Limb (tissue), 2 donors: Measurements from ENCODE around the gene ABCB6.
"Not testable (repeated sequence)": the region's sequence is repeated elsewhere in the genome, so short reads cannot be mapped to it uniquely, and the experiment has no call there.

ENCODE experiments used
- DNase-seq, 2 donors: peaks; one replicate each; pipeline ENCODE4 v3.0.0-alpha.2; 2016; ENCODE audit errors: extremely low spot score in 2 of 2

Gene ABCB6

GRCh38 chr2:219214141-219214540 lies 4.6 kb downstream of the ABCB6 start:
- DNase-seq, result no peak

- DNase-seq, result no peak
These were observed 5.2 kb downstream of the ABCB6 start for GRCh38 chr2:219213486-219214071.

GRCh38 chr2:219213026-219213415 lies 5.7 kb downstream of the ABCB6 start:
- DNase-seq, result no peak

DNA sequence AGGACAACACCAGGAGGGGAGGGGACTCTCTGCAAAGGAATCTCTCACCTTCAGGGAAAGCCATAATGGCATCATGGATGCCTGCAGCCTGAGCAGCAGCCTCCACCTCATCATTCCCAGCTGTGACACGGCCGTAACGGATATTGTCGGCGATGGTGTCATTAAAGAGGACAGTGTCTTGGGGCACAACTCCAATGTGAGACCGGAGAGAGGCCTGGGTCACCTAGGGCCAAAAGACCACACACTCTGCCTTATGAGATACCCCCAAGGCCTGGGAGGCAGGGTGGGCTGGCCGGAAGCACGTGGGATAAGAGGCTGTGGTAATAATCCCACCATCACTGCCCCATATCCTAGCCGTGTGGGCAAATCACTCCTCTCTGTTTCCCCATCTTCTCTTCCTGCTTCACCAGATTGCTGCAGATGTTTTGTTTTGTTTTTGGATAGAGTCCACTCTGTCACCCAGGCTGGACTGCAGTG lies 7.8 kb downstream of the ABCB6 start:
- no peak for DNase-seq

DNA sequence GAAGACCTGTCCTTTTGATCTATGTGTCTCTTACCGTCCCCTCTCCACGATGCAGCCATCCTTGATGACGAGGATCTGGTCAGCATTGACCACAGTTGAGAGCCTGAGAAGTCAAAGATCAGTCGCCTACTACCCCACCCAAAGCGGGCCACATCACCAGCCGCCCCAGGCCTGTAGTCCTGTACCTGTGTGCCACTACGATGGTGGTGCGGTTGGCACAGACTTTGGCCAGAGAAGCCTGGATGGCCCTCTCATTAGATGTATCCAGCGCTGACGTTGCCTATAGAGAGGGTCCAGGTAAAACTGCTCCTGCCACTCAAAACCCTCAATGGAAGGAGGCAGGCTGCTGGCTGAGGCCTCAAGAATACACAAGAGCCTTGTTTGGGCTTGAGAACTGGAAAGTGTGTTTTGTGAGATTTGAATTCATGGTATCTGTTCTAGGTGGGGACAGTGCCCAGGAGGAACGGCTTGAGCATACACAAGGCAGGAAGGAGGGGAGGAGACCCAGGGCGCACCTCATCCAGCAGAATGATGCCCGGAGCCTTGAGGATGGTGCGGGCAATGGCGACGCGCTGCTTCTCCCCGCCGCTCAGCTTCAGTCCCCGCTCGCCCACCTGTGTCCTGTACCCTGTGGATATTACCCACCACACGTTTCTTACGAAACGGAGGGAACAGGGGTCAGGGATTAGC lies 8.4 kb downstream of the ABCB6 start:
- DNase-seq, result no peak

DNA sequence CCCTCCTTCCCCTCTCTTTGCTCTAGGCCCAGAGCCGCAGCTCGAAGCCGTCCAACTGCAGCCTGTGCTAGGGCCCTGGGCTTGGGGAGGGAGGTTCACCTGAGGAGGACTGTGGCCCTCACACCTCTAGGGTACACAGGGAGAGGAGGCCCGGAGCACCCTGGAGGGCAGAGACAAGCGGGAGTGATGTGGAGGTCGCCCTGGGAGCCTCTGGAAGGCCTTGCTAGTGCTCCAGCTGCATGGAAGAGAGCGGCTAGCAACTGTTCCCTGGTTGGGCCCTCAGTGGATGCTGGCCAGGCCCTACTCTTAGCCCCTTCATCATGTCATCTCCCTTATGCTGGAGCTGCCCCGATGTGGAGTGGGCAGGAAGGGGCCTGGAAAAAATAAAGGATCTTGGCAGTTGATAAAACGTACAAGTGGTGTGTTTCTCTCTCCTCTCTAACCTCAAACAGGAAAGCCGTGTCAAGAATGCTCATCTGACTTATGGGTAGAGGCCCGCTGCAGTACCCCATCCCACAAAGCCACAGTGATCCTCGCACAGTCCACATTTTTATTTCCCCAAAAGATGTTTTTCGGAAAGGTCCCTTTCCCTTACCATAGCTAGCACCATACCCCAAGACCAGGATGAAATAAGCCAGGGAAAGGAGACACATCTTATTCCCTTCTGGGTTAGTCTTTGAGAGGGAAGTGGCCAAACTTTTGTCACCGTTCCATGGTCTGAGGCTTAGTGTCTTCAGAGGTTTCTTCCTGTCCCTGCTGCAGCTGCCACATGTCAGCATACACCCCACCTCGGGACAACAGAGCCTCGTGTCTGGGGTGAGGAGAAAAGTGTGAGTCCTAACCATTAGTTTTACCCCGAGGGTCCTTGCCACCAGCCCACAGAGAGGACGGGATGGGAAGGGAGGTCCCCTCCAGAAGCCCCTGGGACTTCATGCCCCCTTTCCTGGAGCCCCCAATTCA lies 9.2 kb downstream of the ABCB6 start:
- no peak for DNase-seq

GRCh38 chr2:219207884-219208740 lies 10.6 kb downstream of the ABCB6 start:
- DNase-seq, result no peak

GRCh38 chr2:219207134-219207883 lies 11.4 kb downstream of the ABCB6 start:
- DNase-seq, result no peak

GRCh38 chr2:219206328-219207133 lies 12.2 kb downstream of the ABCB6 start, which contains the start of gene ZFAND2B:
Gene ZFAND2B, plus strand, starts transcription at chr2:219206782. Its CDS starts 206 bp downstream, at chr2:219206988.
- peak; percentile 94 to 98 for DNase-seq

- DNase-seq, result no peak
These were observed 12.8 kb downstream of the ABCB6 start for GRCh38 chr2:219205981-219206327.

DNA sequence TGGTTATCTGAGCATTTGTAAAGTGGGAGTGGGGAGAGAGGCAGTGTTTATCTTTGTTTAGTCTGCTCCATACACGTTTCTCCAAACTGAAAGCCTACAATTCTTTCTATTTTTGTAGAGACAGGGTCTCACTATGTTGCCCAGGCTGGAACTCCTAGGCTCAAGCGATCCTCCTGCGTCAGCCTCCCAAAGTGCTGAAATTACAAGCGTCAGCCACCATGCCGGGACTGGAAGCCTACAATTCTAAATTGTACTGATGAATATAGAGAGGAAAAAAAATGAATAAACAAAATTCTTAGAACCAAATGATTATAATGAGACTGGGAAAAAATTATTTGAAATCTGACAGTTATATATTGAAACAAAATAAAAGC lies 13.6 kb downstream of the ABCB6 start:
- no peak for DNase-seq

DNA sequence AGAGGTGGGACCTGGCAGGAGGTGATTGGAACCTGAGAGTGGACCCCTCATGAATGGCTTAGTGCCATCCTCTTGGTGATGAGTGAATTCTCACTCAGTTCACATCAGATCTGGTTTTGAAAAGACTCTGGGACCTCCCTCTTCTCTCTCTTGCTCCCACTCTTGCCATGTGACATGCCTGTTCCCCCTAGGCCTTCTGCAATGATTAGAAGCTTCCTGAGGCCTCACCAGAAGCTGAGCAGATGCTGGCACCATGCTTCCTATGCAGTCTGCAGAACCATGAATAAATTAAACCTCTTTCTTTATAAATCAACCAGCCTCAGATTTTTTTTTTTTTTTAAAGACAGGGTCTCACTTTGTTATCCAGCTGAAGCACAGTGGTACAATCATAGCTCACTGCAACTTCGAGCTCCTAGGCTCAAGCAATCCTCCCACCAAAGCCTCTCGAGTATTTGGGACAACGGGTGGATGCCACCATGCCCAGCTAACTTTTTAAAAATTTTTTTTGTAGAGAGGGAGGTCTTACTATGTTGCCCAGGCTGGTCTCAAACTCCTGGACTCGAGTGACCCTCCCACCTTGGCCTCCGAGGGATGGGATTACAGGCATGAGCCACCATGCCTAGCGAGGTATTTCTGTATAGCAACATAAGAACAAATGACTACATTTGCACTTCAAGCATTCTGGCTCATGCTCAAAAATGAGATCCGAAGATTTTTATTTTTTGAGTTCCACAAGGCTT lies 14.2 kb downstream of the ABCB6 start:
- no peak for DNase-seq

DNA sequence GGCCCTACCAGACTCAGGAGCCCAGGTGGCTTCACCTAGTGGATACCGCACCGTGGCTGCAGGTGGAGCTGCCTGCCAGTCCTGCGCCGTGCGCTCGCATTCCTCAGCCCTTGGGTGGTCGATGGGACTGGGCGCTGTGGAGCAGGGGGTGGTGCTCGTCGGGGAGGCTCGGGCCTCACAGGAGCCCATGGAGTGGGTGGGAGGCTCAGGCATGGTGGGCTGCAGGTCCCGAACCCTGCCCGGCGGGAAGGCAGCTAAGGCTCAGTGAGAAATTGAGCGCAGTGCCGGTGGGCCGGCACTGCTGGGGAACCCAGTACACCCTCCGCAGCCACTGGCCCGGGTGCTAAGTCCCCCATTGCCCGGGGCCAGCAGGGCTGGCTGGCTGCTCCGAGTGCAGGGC lies 17.4 kb downstream of the ABCB6 start:
- DNase-seq, result not testable (repeated sequence)

- not testable (repeated sequence) for DNase-seq
These were observed 18.0 kb downstream of the ABCB6 start for GRCh38 chr2:219200502-219201326.

DNA sequence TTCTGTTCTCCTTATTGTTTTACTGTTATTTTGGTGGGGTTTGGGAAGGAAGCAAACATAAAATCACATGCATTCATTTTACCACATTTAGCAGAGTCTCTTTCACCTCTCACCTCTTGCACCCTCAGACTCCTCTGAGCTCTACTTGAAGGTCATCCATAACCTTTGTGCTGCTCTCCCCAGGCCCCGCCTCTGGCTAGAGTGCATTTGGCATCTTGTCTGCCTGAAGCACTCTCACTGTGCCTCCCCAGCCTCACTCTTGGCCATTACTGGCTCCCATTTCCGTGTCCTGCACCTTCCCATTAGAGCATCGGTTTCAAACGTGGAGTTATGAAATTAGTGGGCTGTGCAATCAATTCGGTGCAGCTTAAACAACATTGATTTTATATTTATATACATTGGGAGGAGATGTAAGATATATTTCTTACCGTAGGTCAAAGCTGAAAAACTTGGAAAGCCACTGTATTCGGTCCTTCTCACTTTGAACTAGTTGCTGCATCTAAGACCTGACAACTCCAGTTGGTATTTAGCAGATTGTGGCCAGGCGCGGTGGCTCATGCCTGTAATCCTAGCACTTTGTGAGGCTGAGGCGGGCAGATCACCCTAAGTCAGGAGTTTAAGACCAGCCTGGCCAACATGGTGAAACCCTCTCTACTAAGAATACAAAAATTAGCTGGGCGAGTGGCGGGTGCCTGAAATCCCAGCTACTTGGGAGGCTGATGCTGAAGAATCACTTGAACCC lies 19.1 kb downstream of the ABCB6 start:
- no peak for DNase-seq

- DNase-seq, result no peak
These were observed 19.8 kb downstream of the ABCB6 start for GRCh38 chr2:219198974-219199373.

- no peak for DNase-seq
These were observed 21.4 kb downstream of the ABCB6 start for GRCh38 chr2:219197388-219197787.
